Mucosa of stomach (tissue), 1 donor: ENCODE results near the gene CASK.

Experiments used
- H3K27me3 ChIP-seq: one replicate; pipeline ENCODE4 v1.7.0; 2013; ENCODE audit warnings: mild to moderate bottlenecking, low read length; ENCODE audit not compliant: control insufficient read depth, insufficient read depth
- H3K36me3 ChIP-seq: one replicate; pipeline ENCODE4 v1.7.0; 2013; ENCODE audit warnings: low read length; ENCODE audit not compliant: control insufficient read depth, insufficient read depth
- H3K4me1 ChIP-seq: one replicate; pipeline ENCODE4 v1.7.0; 2013; ENCODE audit warnings: mild to moderate bottlenecking, low read length; ENCODE audit not compliant: control insufficient read depth, insufficient read depth
- H3K4me3 ChIP-seq: one replicate; pipeline ENCODE4 v1.7.0; 2013; ENCODE audit warnings: low read length
- H3K9ac ChIP-seq: one replicate; pipeline ENCODE4 v1.7.0; 2013; ENCODE audit warnings: mild to moderate bottlenecking, low read length, moderate library complexity
- H3K9me3 ChIP-seq: one replicate; pipeline ENCODE4 v1.7.0; 2013; ENCODE audit warnings: mild to moderate bottlenecking, low read length, moderate library complexity; ENCODE audit not compliant: control insufficient read depth
- donor health status: Pancreatic carcinoma.

CASK gene

GRCh38 chrX:41480508-41481260 is 442.7 kb downstream of the CASK start:
- Histone ChIP-seq H3K36me3 (no peaks in the 10 kb centered on the region), H3K4me1 (peaks cover 18% of the 10 kb centered on the region), H3K9me3 (no peaks in the 10 kb centered on the region), H3K27me3 (no peaks in the 10 kb centered on the region), H3K9ac (no peak overlapping the region), H3K4me3 (no peak overlapping the region)

- H3K27me3 ChIP-seq: no peaks in the 10 kb centered on the region
- no peak overlapping the region for H3K9ac ChIP-seq
- no peaks in the 10 kb centered on the region for H3K9me3 ChIP-seq
- H3K4me1 ChIP-seq: peaks cover 18% of the 10 kb centered on the region
- H3K36me3 ChIP-seq: no peaks in the 10 kb centered on the region
- no peak overlapping the region for H3K4me3 ChIP-seq
These were observed 444.9 kb downstream of the CASK start for GRCh38 chrX:41478381-41478911.

- no peaks in the 10 kb centered on the region for H3K9me3 ChIP-seq
- H3K9ac ChIP-seq: no peak overlapping the region
- peaks cover 4% of the 10 kb centered on the region for H3K4me1 ChIP-seq
- no peaks in the 10 kb centered on the region for H3K36me3 ChIP-seq
- no peak overlapping the region for H3K4me3 ChIP-seq
- no peaks in the 10 kb centered on the region for H3K27me3 ChIP-seq
These were observed 447.6 kb downstream of the CASK start for GRCh38 chrX:41475591-41476241.

- no peaks in the 10 kb centered on the region for H3K36me3 ChIP-seq
- H3K9me3 ChIP-seq: no peaks in the 10 kb centered on the region
- H3K9ac ChIP-seq: no peak overlapping the region
- H3K4me1 ChIP-seq: peaks cover 4% of the 10 kb centered on the region
- H3K27me3 ChIP-seq: no peaks in the 10 kb centered on the region
- H3K4me3 ChIP-seq: no peak overlapping the region
These were observed 448.2 kb downstream of the CASK start for GRCh38 chrX:41475191-41475590.

- H3K4me3 ChIP-seq: no peak overlapping the region
- H3K27me3 ChIP-seq: no peaks in the 10 kb centered on the region
- peaks cover 4% of the 10 kb centered on the region for H3K4me1 ChIP-seq
- H3K36me3 ChIP-seq: no peaks in the 10 kb centered on the region
- no peaks in the 10 kb centered on the region for H3K9me3 ChIP-seq
- no peak overlapping the region for H3K9ac ChIP-seq
These were observed 448.6 kb downstream of the CASK start for GRCh38 chrX:41474726-41475100.

- Histone ChIP-seq H3K27me3 (no peaks in the 10 kb centered on the region), H3K9me3 (no peaks in the 10 kb centered on the region), H3K4me1 (peaks cover 6% of the 10 kb centered on the region), H3K4me3 (no peak overlapping the region), H3K36me3 (no peaks in the 10 kb centered on the region), H3K9ac (no peak overlapping the region)
These were observed 449.2 kb downstream of the CASK start for GRCh38 chrX:41473936-41474725.

- Histone ChIP-seq H3K4me3 (no peak overlapping the region), H3K36me3 (no peaks in the 10 kb centered on the region), H3K27me3 (no peaks in the 10 kb centered on the region), H3K4me1 (peaks cover 12% of the 10 kb centered on the region), H3K9me3 (no peaks in the 10 kb centered on the region), H3K9ac (no peak overlapping the region)
These were observed 451.0 kb downstream of the CASK start for GRCh38 chrX:41472231-41472815.

GRCh38 chrX:41471786-41472185 is 451.6 kb downstream of the CASK start:
- H3K9me3 ChIP-seq: no peaks in the 10 kb centered on the region
- no peak overlapping the region for H3K9ac ChIP-seq
- H3K4me3 ChIP-seq: no peak overlapping the region
- no peaks in the 10 kb centered on the region for H3K36me3 ChIP-seq
- H3K4me1 ChIP-seq: peaks cover 12% of the 10 kb centered on the region
- no peaks in the 10 kb centered on the region for H3K27me3 ChIP-seq

GRCh38 chrX:41470706-41471105 is 452.6 kb downstream of the CASK start:
- Histone ChIP-seq H3K4me3 (no peak overlapping the region), H3K36me3 (no peaks in the 10 kb centered on the region), H3K9me3 (no peaks in the 10 kb centered on the region), H3K27me3 (no peaks in the 10 kb centered on the region), H3K4me1 (peaks cover 9% of the 10 kb centered on the region), H3K9ac (no peak overlapping the region)

GRCh38 chrX:41468647-41469323 is 454.6 kb downstream of the CASK start:
- Histone ChIP-seq H3K36me3 (no peaks in the 10 kb centered on the region), H3K4me3 (no peak overlapping the region), H3K27me3 (no peaks in the 10 kb centered on the region)

More at GRCh38 chrX:41468647-41469323, 454.6 kb downstream of the CASK start:
- no peaks in the 10 kb centered on the region for H3K9me3 ChIP-seq
- peaks cover 9% of the 10 kb centered on the region for H3K4me1 ChIP-seq
- H3K9ac ChIP-seq: no peak overlapping the region
